Nephron (organoid): Measurements from ENCODE around the gene GGA1.

Experiments used
- H3K27ac Mint-ChIP-seq, 3 experiments: 2 replicates each; pipeline ENCODE4 v1.8.0; 2020; ENCODE audit warnings: mixed read lengths in 3 of 3, mild to moderate bottlenecking in 2 of 3, moderate library complexity in 1 of 3
- H3K27me3 Mint-ChIP-seq: 2 replicates; pipeline ENCODE4 v1.8.0; 2021; ENCODE audit warnings: low read depth, mild to moderate bottlenecking, moderate library complexity, mixed read lengths
- H3K36me3 Mint-ChIP-seq: 2 replicates; pipeline ENCODE4 v1.8.0; 2020; ENCODE audit warnings: low read depth, mixed read lengths
- H3K4me1 Mint-ChIP-seq: 2 replicates; pipeline ENCODE4 v1.8.0; 2020; ENCODE audit warnings: mixed read lengths
- H3K4me3 Mint-ChIP-seq, 3 experiments: 2 replicates each; pipeline ENCODE4 v1.8.0; 2020; ENCODE audit warnings: mild to moderate bottlenecking in 3 of 3, mixed read lengths in 3 of 3, moderate library complexity in 2 of 3
- H3K9me3 Mint-ChIP-seq: 2 replicates; pipeline ENCODE4 v1.8.0; 2020; ENCODE audit warnings: mixed read lengths
- CTCF ChIP-seq, 3 experiments: fragments of 200-600 bp; sonication (generic); IDR thresholded peaks; one replicate each; pipeline ENCODE4 v1.5.0; 2021; ENCODE audit warnings: antibody characterized with exemption in 3 of 3; ENCODE audit not compliant: unreplicated experiment in 3 of 3

Gene GGA1

GRCh38 chr22:37664249-37665101 lies 55.8 kb downstream of the GGA1 start:
- Mint-ChIP-seq H3K36me3 (peaks cover 15% of the 10 kb centered on the region), H3K9me3 (no peaks in the 10 kb centered on the region), H3K4me3 (no peak overlapping the region), H3K4me1 (peaks cover 27% of the 10 kb centered on the region), H3K27me3 (no peaks in the 10 kb centered on the region), H3K27ac (no peak overlapping the region)
- TF ChIP-seq CTCF (IDR thresholded peaks at IDR 0.05; ENCODE audit: unreplicated experiment in 3 of 3): no peak

- Mint-ChIP-seq H3K27me3 (no peaks in the 10 kb centered on the region), H3K36me3 (peaks cover 17% of the 10 kb centered on the region), H3K27ac (no peak overlapping the region), H3K4me3 (no peak overlapping the region), H3K4me1 (peaks cover 17% of the 10 kb centered on the region), H3K9me3 (no peaks in the 10 kb centered on the region)
- TF ChIP-seq CTCF (IDR thresholded peaks at IDR 0.05; ENCODE audit: unreplicated experiment in 3 of 3): no peak
These were observed 56.9 kb downstream of the GGA1 start for GRCh38 chr22:37665487-37665886.

DNA sequence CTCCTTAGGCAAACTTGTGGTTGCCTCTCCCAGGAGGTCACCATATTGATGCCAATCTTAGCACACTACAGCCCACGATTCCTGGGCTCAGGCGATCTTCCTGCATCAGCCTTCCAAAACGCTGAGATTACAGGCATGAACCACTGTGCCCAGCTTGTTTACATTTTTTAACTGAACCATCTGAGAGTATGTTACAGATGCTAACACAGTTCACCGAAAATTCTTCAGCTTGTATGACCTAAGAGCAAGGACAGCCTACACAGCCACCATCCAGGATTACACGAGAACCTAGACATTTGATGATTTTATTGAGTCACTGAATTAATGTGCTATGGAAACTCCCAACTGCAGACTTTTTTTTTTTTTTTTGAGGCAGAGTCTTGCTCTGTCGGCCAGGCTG lies 61.0 kb downstream of the GGA1 start:
- no peak for TF ChIP-seq CTCF (IDR thresholded peaks at IDR 0.05; ENCODE audit: unreplicated experiment in 3 of 3)
- H3K4me3 Mint-ChIP-seq: no peak overlapping the region
- H3K27me3 Mint-ChIP-seq: no peaks in the 10 kb centered on the region
- peaks cover 17% of the 10 kb centered on the region for H3K36me3 Mint-ChIP-seq
- peak overlapping the region in 1 of 3 experiments; percentile 46 for H3K27ac Mint-ChIP-seq
- H3K9me3 Mint-ChIP-seq: no peaks in the 10 kb centered on the region
- no peaks in the 10 kb centered on the region for H3K4me1 Mint-ChIP-seq

- Mint-ChIP-seq H3K9me3 (no peaks in the 10 kb centered on the region), H3K27ac (peak overlapping the region in 1 of 3 experiments; percentile 68), H3K4me1 (peaks cover 16% of the 10 kb centered on the region), H3K36me3 (peaks cover 6% of the 10 kb centered on the region), H3K4me3 (no peak overlapping the region), H3K27me3 (no peaks in the 10 kb centered on the region)
- TF ChIP-seq CTCF (IDR thresholded peaks at IDR 0.05; ENCODE audit: unreplicated experiment in 3 of 3): no peak
These were observed 63.7 kb downstream of the GGA1 start for GRCh38 chr22:37672206-37672919.

- H3K4me3 Mint-ChIP-seq: no peak overlapping the region
- no peaks in the 10 kb centered on the region for H3K27me3 Mint-ChIP-seq
- H3K4me1 Mint-ChIP-seq: peaks cover 20% of the 10 kb centered on the region
- H3K36me3 Mint-ChIP-seq: peaks cover 4% of the 10 kb centered on the region
- H3K9me3 Mint-ChIP-seq: no peaks in the 10 kb centered on the region
- H3K27ac Mint-ChIP-seq: no peak overlapping the region
- no peak for TF ChIP-seq CTCF (IDR thresholded peaks at IDR 0.05; ENCODE audit: unreplicated experiment in 3 of 3)
These were observed 64.4 kb downstream of the GGA1 start for GRCh38 chr22:37672920-37673455.
